H9 (cell line): Measurements from ENCODE around the gene SMIM1. TPM values are rescaled to one million over a fixed set of nuclear protein-coding genes. Genes with fewer than 3 reads are reported as not detected.
A peak's percentile ranks its signal among the peaks of the same experiment; 100 is the strongest.

Source experiments
- DNase-seq: peaks from one replicate; pipeline ENCODE4 v3.0.0-alpha.2; 2017
- H2AFZ ChIP-seq: one replicate; pipeline ENCODE4 v1.6.1; 2013; ENCODE audit warnings: mild to moderate bottlenecking, low read length, control low read depth, moderate library complexity
- H2AK5ac ChIP-seq: 2 replicates; pipeline ENCODE4 v1.6.1; 2013; ENCODE audit warnings: low read length, control low read depth, mixed read lengths; ENCODE audit not compliant: insufficient read length
- H2BK120ac ChIP-seq: one replicate; pipeline ENCODE4 v1.6.1; 2013; ENCODE audit warnings: low read depth, mild to moderate bottlenecking, low read length, control low read depth, inconsistent platforms; ENCODE audit not compliant: poor library complexity, severe bottlenecking
- H2BK12ac ChIP-seq: 2 replicates; pipeline ENCODE4 v1.6.1; 2013; ENCODE audit warnings: low read length, control low read depth, mixed read lengths, low read depth; ENCODE audit not compliant: insufficient read length
- H2BK15ac ChIP-seq: 2 replicates; pipeline ENCODE4 v1.6.1; 2013; ENCODE audit warnings: low read depth, low read length, control low read depth
- H2BK20ac ChIP-seq: one replicate; pipeline ENCODE4 v1.6.1; 2013; ENCODE audit warnings: low read depth, mild to moderate bottlenecking, low read length, control low read depth, inconsistent platforms; ENCODE audit not compliant: poor library complexity, severe bottlenecking
- H2BK5ac ChIP-seq: 2 replicates; pipeline ENCODE4 v1.6.1; 2013; ENCODE audit warnings: low read length, control low read depth, mixed read lengths; ENCODE audit not compliant: insufficient read length
- H3K14ac ChIP-seq: 2 replicates; pipeline ENCODE4 v1.6.1; 2013; ENCODE audit warnings: low read length, control low read depth; ENCODE audit not compliant: insufficient read depth
- H3K18ac ChIP-seq: 2 replicates; pipeline ENCODE4 v1.6.1; 2013; ENCODE audit warnings: low read depth, mild to moderate bottlenecking, mixed read lengths, low read length, control low read depth; ENCODE audit not compliant: insufficient read length
- H3K23ac ChIP-seq: 2 replicates; pipeline ENCODE4 v1.6.1; 2013; ENCODE audit warnings: low read length, control low read depth, mixed read lengths, low read depth; ENCODE audit not compliant: insufficient read length
- H3K23me2 ChIP-seq: 2 replicates; pipeline ENCODE4 v1.6.1; 2013; ENCODE audit warnings: low read depth, mild to moderate bottlenecking, mixed read lengths, low read length, control low read depth; ENCODE audit not compliant: insufficient read length, poor library complexity, severe bottlenecking
- H3K27ac ChIP-seq: 2 replicates; pipeline ENCODE4 v1.5.1; 2013; ENCODE audit warnings: low read length, control low read depth, mixed read lengths, low read depth; ENCODE audit not compliant: insufficient read length
- H3K27me3 ChIP-seq: 2 replicates; pipeline ENCODE4 v1.6.1; 2013; ENCODE audit warnings: low read length, control low read depth, inconsistent platforms; ENCODE audit not compliant: insufficient read depth
- H3K4ac ChIP-seq: 2 replicates; pipeline ENCODE4 v1.6.1; 2013; ENCODE audit warnings: low read depth, mild to moderate bottlenecking, control low read depth, inconsistent platforms, low read length, moderate library complexity
- H3K4me1 ChIP-seq: 2 replicates; pipeline ENCODE4 v1.6.1; 2013; ENCODE audit warnings: low read length, control low read depth, inconsistent platforms; ENCODE audit not compliant: insufficient read depth
- H3K4me2 ChIP-seq: 2 replicates; pipeline ENCODE4 v1.6.1; 2013; ENCODE audit warnings: low read length, control low read depth, mixed read lengths; ENCODE audit not compliant: insufficient read length, insufficient read depth
- H3K56ac ChIP-seq: 2 replicates; pipeline ENCODE4 v1.6.1; 2013; ENCODE audit warnings: low read depth, mild to moderate bottlenecking, mixed read lengths, low read length, control low read depth; ENCODE audit not compliant: insufficient read length
- H3K79me1 ChIP-seq: 2 replicates; pipeline ENCODE4 v1.6.1; 2013; ENCODE audit warnings: low read depth, mild to moderate bottlenecking, moderate library complexity, low read length, control low read depth, inconsistent platforms; ENCODE audit not compliant: insufficient read depth, poor library complexity, severe bottlenecking
- H3K79me2 ChIP-seq: 2 replicates; pipeline ENCODE4 v1.6.1; 2013; ENCODE audit warnings: low read length, control low read depth, inconsistent platforms; ENCODE audit not compliant: insufficient read depth
- H3K9ac ChIP-seq: 2 replicates; pipeline ENCODE4 v1.6.1; 2013; ENCODE audit warnings: low read length, control low read depth, mixed read lengths; ENCODE audit not compliant: insufficient read length; ENCODE audit errors: extremely low read depth
- H3K9me3 ChIP-seq: one replicate; pipeline ENCODE4 v1.6.1; 2013; ENCODE audit warnings: low read depth, low read length, inconsistent platforms; ENCODE audit not compliant: control insufficient read depth
- H3T11ph ChIP-seq: one replicate; pipeline ENCODE4 v1.6.1; 2013; ENCODE audit warnings: mild to moderate bottlenecking, low read length, control low read depth, inconsistent platforms
- H4K20me1 ChIP-seq: one replicate; pipeline ENCODE4 v1.6.1; 2013; ENCODE audit not compliant: control insufficient read depth, insufficient read length, insufficient read depth
- H4K5ac ChIP-seq: 2 replicates; pipeline ENCODE4 v1.6.1; 2013; ENCODE audit warnings: low read depth, mild to moderate bottlenecking, mixed read lengths, low read length, control low read depth; ENCODE audit not compliant: insufficient read length
- H4K8ac ChIP-seq: replicated peaks from 2 replicates; pipeline ENCODE4 v1.6.1; 2013; ENCODE audit warnings: low read length, control low read depth, mixed read lengths, low read depth; ENCODE audit not compliant: insufficient read length
- H4K91ac ChIP-seq: 2 replicates; pipeline ENCODE4 v1.6.1; 2013; ENCODE audit warnings: low read depth, mild to moderate bottlenecking, moderate library complexity, mixed read lengths, low read length, control low read depth; ENCODE audit not compliant: insufficient read length
- H3K27ac Mint-ChIP-seq, 3 experiments: 2 replicates in 2 of 3; 3 replicates in 1 of 3; pipeline ENCODE4 v1.8.0; 2020 to 2021; ENCODE audit warnings: mixed read lengths in 3 of 3, mild to moderate bottlenecking in 1 of 3, moderate library complexity in 1 of 3
- H3K27me3 Mint-ChIP-seq: 2 replicates; pipeline ENCODE4 v1.8.0; 2021; ENCODE audit warnings: low read depth, mild to moderate bottlenecking, moderate library complexity, mixed read lengths
- H3K36me3 Mint-ChIP-seq, 3 experiments: 2 replicates in 2 of 3; 3 replicates in 1 of 3; pipeline ENCODE4 v1.8.0; 2020 to 2021; ENCODE audit warnings: low read depth in 3 of 3, mixed read lengths in 3 of 3; ENCODE audit not compliant: insufficient read depth in 1 of 3
- H3K4me1 Mint-ChIP-seq, 2 experiments: 2 replicates each; pipeline ENCODE4 v1.8.0; 2020; ENCODE audit warnings: mixed read lengths in 2 of 2
- H3K4me3 Mint-ChIP-seq, 2 experiments: 2 replicates in 1 of 2; 3 replicates in 1 of 2; pipeline ENCODE4 v1.8.0; 2020 to 2021; ENCODE audit warnings: mild to moderate bottlenecking in 2 of 2, mixed read lengths in 2 of 2, moderate library complexity in 1 of 2
- H3K9me3 Mint-ChIP-seq, 2 experiments: 2 replicates in 1 of 2; 3 replicates in 1 of 2; pipeline ENCODE4 v1.8.0; 2020; ENCODE audit warnings: mild to moderate bottlenecking in 2 of 2, mixed read lengths in 2 of 2, moderate library complexity in 1 of 2
- CTCF ChIP-seq: fragments of 200-600 bp; sonication (generic); conservative IDR thresholded peaks from 3 replicates; pipeline ENCODE4 v1.8.0; 2021; ENCODE audit warnings: antibody characterized with exemption, mild to moderate bottlenecking
- WGBS: extraction: QIAGEN DNeasy Blood & Tissue Kit; methylation state at CpG from one replicate; pipeline ENCODE4 v1.1.7; 2013; ENCODE audit warnings: missing lambda C conversion rate, low lambda C conversion rate, mixed read lengths; ENCODE audit not compliant: insufficient read length; ENCODE audit errors: extremely low coverage; 5-methylcytosine and 5-hydroxymethylcytosine counted together
- total RNA-seq: library from RNA; stranded (reverse); gene quantifications from 2 replicates; pipeline ENCODE4 v1.2.1, GENCODE V29; 2021

SMIM1 gene
- total RNA-seq, 1 experiment from 2014 or later = 5.3 TPM

GRCh38 chr1:3731583-3732433, 40.7 kb upstream of the SMIM1 start:
- no peak for DNase-seq
- Histone ChIP-seq H3K9ac (no peak overlapping the region), H3K18ac (peak overlapping the region; percentile 23), H2AFZ (no peak overlapping the region), H2BK12ac (no peak overlapping the region), H2BK15ac (no peak overlapping the region), H3K27ac (no peak overlapping the region), H3K79me2 (no peaks in the 10 kb centered on the region), H3K23ac (no peak overlapping the region), H3K27me3 (no peaks in the 10 kb centered on the region; the same call in 1 of the 2 replicates), H4K91ac (no peak overlapping the region), H3K4ac (no peak overlapping the region), H3K79me1 (no peaks in the 10 kb centered on the region), H2BK5ac (no peak overlapping the region), H3K23me2 (no peaks in the 10 kb centered on the region), H4K8ac (peak overlapping the region; percentile 9), H4K5ac (no peak overlapping the region), H2BK120ac (no peak overlapping the region), H2BK20ac (no peak overlapping the region), H3K9me3 (no peaks in the 10 kb centered on the region), H4K20me1 (no peaks in the 10 kb centered on the region), H2AK5ac (no peak overlapping the region), H3K14ac (no peak overlapping the region), H3K4me2 (no peak overlapping the region), H3T11ph (no peak overlapping the region), H3K4me1 (no peaks in the 10 kb centered on the region), H3K56ac (no peak overlapping the region)
- H3K9me3 Mint-ChIP-seq = no peaks in the 10 kb centered on the region
- H3K36me3 Mint-ChIP-seq = peaks cover 5 to 11% (median 6%) of the 10 kb centered on the region in 3 experiments; a peak in 5 of 7 replicates
- H3K4me3 Mint-ChIP-seq = no peak overlapping the region
- H3K4me1 Mint-ChIP-seq = peaks cover 0 to 13% of the 10 kb centered on the region in 2 experiments; a peak in 2 of 4 replicates
- H3K27ac Mint-ChIP-seq = no peak overlapping the region
- peaks cover 2% of the 10 kb centered on the region for H3K27me3 Mint-ChIP-seq
- WGBS = no CpG with 5 or more reads among the region's 25 CpGs
- no peak for TF ChIP-seq CTCF
